MCF 10A (cell line): ENCODE measurements around the gene LAD1. TPM values are rescaled to one million over a fixed set of nuclear protein-coding genes. Genes with fewer than 3 reads are reported as not detected.

Experiments used
- BruUV-seq: library from RNA; stranded (reverse); fragments of 400-500 nt; replicated peaks from 2 replicates; lab custom pipeline; 2021; lab: Mats Ljungman, UMichigan
- CTCF ChIA-PET: fragments of 300-600 bp; sonication (Branson Sonifier 250); formaldehyde crosslinking; extraction: SDS; loops from one replicate; lab custom pipeline; 2021; ENCODE audit warnings: antibody characterized with exemption, inconsistent platforms; lab: Yijun Ruan, JAX
- POLR2A ChIA-PET: fragments of 300-600, 350-650 bp; sonication (Branson Sonifier 250); formaldehyde crosslinking; extraction: SDS; loops from one replicate; lab custom pipeline; 2020; ENCODE audit warnings: antibody characterized with exemption, inconsistent platforms; lab: Yijun Ruan, JAX
- DNase-seq: peaks from one replicate; pipeline ENCODE4 v3.0.0-alpha.2; 2018; ENCODE audit not compliant: unreplicated experiment
- H3K27ac Mint-ChIP-seq: one replicate; pipeline ENCODE4 v1.8.0; 2022; ENCODE audit warnings: mild to moderate bottlenecking, low read depth, mixed read lengths; ENCODE audit not compliant: unreplicated experiment
- H3K27me3 Mint-ChIP-seq: one replicate; pipeline ENCODE4 v1.8.0; 2022; ENCODE audit warnings: mixed read lengths; ENCODE audit not compliant: insufficient read depth, unreplicated experiment
- H3K36me3 Mint-ChIP-seq: one replicate; pipeline ENCODE4 v1.8.0; 2022; ENCODE audit warnings: mild to moderate bottlenecking, moderate library complexity, mixed read lengths; ENCODE audit not compliant: insufficient read depth, unreplicated experiment
- H3K4me1 Mint-ChIP-seq: one replicate; pipeline ENCODE4 v1.8.0; 2022; ENCODE audit warnings: mixed read lengths; ENCODE audit not compliant: insufficient read depth, unreplicated experiment
- H3K4me3 Mint-ChIP-seq: one replicate; pipeline ENCODE4 v1.8.0; 2022; ENCODE audit warnings: mild to moderate bottlenecking, moderate library complexity, mixed read lengths; ENCODE audit not compliant: unreplicated experiment
- H3K9me3 Mint-ChIP-seq: one replicate; pipeline ENCODE4 v1.8.0; 2022; ENCODE audit warnings: mixed read lengths; ENCODE audit not compliant: unreplicated experiment
- intact Hi-C: fragments of 100-400 bp; cut with micrococcal nuclease; formaldehyde crosslinking; loops from 2 replicates; pipeline ENCODE4 v1.14.1; 2022
- total RNA-seq: library from RNA; stranded (reverse); gene quantifications from 2 replicates; pipeline ENCODE4 v1.2.3, GENCODE V29; 2022
- TF ChIP-seq, protein P1 (sequence below): fragments of 200-600 bp; IDR thresholded peaks from one replicate; pipeline ENCODE4 v1.8.0; 2022; ENCODE audit warnings: antibody characterized with exemption, mild to moderate bottlenecking; ENCODE audit not compliant: unreplicated experiment

LAD1 gene
- total RNA-seq, 1 experiment from 2014 or later, result 40.9 TPM

GRCh38 chr1:201360486-201360885 is 38.6 kb downstream of the LAD1 start:
- Mint-ChIP-seq H3K4me1 (peaks cover 28% of the 10 kb centered on the region), H3K4me3 (no peak overlapping the region), H3K9me3 (no peaks in the 10 kb centered on the region), H3K27me3 (no peaks in the 10 kb centered on the region), H3K27ac (no peak overlapping the region), H3K36me3 (no peaks in the 10 kb centered on the region)
- intact Hi-C loops, result no loop called here
- ChIA-PET POLR2A (interaction anchor here (0.9 to 11.7 kb wide), 8 partner anchors 11 to 464 kb away, joined by 3 to 159 read pairs (median 14); no protein-coding TSS in a partner anchor), CTCF (interaction anchor here (0.5 to 15.6 kb wide), 51 partner anchors 9 to 775 kb away, joined by 3 to 550 read pairs (median 6); partner anchors contain the start of gene TMEM9)
- BruUV-seq, result no TSS peak
- TF ChIP-seq, protein P1, sequence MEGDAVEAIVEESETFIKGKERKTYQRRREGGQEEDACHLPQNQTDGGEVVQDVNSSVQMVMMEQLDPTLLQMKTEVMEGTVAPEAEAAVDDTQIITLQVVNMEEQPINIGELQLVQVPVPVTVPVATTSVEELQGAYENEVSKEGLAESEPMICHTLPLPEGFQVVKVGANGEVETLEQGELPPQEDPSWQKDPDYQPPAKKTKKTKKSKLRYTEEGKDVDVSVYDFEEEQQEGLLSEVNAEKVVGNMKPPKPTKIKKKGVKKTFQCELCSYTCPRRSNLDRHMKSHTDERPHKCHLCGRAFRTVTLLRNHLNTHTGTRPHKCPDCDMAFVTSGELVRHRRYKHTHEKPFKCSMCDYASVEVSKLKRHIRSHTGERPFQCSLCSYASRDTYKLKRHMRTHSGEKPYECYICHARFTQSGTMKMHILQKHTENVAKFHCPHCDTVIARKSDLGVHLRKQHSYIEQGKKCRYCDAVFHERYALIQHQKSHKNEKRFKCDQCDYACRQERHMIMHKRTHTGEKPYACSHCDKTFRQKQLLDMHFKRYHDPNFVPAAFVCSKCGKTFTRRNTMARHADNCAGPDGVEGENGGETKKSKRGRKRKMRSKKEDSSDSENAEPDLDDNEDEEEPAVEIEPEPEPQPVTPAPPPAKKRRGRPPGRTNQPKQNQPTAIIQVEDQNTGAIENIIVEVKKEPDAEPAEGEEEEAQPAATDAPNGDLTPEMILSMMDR, result no peak
- DNase-seq, result no peak

- Mint-ChIP-seq H3K4me3 (no peak overlapping the region), H3K27me3 (no peaks in the 10 kb centered on the region), H3K9me3 (no peaks in the 10 kb centered on the region), H3K4me1 (peaks cover 34% of the 10 kb centered on the region), H3K36me3 (no peaks in the 10 kb centered on the region), H3K27ac (no peak overlapping the region)
- POLR2A ChIA-PET, result interaction anchor here (0.5 to 11.7 kb wide), 10 partner anchors 8 to 100 kb away, joined by 3 to 159 read pairs (median 13); no protein-coding TSS in a partner anchor
- no TSS peak for BruUV-seq
- TF ChIP-seq, protein P1, result no peak
- DNase-seq, result no peak
- CTCF ChIA-PET, result interaction anchor here (0.7 to 15.6 kb wide), 23 partner anchors 13 to 775 kb away, joined by 3 to 550 read pairs (median 7); partner anchors contain the start of gene TMEM9
- intact Hi-C loops, result no loop called here
Observed at GRCh38 chr1:201359873-201360210, 39.3 kb downstream of the LAD1 start.

DNA sequence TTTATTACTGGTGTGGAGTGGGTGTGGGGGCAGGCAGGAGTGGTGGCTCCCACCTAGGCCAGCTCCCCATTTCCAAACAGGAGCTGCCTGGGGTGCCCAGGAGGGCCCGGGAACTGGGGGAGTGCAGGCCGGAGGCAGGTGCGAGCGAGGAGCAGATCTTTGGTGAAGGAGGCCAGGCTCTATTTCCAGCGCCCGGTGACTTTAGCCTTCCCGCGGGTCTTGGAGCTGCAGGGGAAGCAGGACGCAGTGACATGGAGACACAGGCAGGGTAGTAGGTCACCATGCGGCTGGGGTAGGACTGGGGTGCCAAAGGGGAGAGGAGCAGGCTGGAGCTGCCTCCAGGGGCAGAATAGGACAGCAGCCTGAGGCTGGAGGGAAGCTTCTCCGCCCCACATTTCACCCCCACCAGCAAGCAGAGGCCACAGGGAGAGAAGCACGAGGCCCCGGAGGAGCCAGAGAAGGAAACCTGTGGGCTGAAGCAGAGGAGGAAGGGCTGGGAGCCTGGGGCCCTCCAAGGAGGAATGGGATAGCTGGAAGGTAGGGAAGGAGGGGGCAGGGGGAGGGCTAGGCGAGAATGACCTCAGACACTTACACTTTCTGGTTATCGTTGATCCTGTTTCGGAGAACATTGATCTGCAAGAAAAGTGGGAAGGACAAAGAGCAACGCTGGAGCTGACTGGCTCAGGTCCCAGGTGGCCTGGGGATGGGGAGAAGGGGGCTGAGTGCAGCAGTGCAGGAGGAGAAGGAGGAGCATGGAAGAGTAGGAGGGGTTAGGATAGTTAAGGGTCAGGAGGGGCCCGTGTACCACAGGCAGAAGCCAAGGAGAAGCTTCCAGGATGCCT is 39.9 kb downstream of the LAD1 start:
- no peaks in the 10 kb centered on the region for H3K36me3 Mint-ChIP-seq
- no peak for DNase-seq
- no peak overlapping the region for H3K27ac Mint-ChIP-seq
- H3K4me3 Mint-ChIP-seq, result no peak overlapping the region
- H3K4me1 Mint-ChIP-seq, result peaks cover 40% of the 10 kb centered on the region
- intact Hi-C loops, result no loop called here
- H3K27me3 Mint-ChIP-seq, result no peaks in the 10 kb centered on the region
- BruUV-seq, result no TSS peak
- no peaks in the 10 kb centered on the region for H3K9me3 Mint-ChIP-seq
- ChIA-PET CTCF (interaction anchor here (0.6 to 15.6 kb wide), 30 partner anchors 11 to 387 kb away, joined by 3 to 550 read pairs (median 6); partner anchors contain the start of gene TMEM9), POLR2A (interaction anchor here (0.5 to 11.7 kb wide), 17 partner anchors 8 to 181 kb away, joined by 3 to 159 read pairs (median 4); no protein-coding TSS in a partner anchor)
- TF ChIP-seq, protein P1, result no peak

DNA sequence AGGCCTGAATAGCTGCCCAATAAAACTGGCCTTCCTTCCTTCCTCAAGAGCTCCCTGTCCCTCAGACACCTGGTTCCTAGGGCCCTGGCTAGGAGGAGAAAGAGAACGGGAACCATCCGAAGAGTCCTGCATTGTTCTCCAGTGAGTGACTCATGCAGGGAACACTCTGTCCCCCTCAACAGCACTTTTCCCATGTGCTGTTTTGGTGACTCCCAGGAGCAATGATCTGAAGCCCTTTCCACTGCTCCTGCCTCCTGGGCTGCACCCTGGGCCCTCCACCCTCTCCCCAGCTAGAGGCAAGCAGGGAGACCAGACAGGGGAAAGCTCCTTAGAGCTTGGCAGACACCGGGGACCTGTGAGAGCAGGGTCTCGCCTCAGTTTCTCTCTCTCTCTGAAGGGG is 40.5 kb downstream of the LAD1 start:
- H3K4me1 Mint-ChIP-seq, result peaks cover 47% of the 10 kb centered on the region
- intact Hi-C loops, result no loop called here
- DNase-seq, result peak; percentile 69
- peak overlapping the region; percentile 47 for H3K27ac Mint-ChIP-seq
- ChIA-PET CTCF (interaction anchor here (0.6 to 15.6 kb wide), 25 partner anchors 12 to 386 kb away, joined by 3 to 550 read pairs (median 6); partner anchors contain the start of gene TMEM9), POLR2A (interaction anchor here (0.7 to 11.7 kb wide), 15 partner anchors 9 to 180 kb away, joined by 3 to 159 read pairs (median 6); no protein-coding TSS in a partner anchor)
- H3K9me3 Mint-ChIP-seq, result no peaks in the 10 kb centered on the region
- no peaks in the 10 kb centered on the region for H3K27me3 Mint-ChIP-seq
- no TSS peak for BruUV-seq
- no peaks in the 10 kb centered on the region for H3K36me3 Mint-ChIP-seq
- no peak overlapping the region for H3K4me3 Mint-ChIP-seq
- TF ChIP-seq, protein P1, result no peak
